ENCODE results near the gene ZMAT5.

The ZMAT5 gene

GRCh38 chr22:29726512-29727130, 40.2 kb downstream of the ZMAT5 start:
- no peak for DNase-seq

- no peak for DNase-seq
These were observed 40.7 kb downstream of the ZMAT5 start for GRCh38 chr22:29726106-29726505.

- DNase-seq: no peak
These were observed 42.0 kb downstream of the ZMAT5 start for GRCh38 chr22:29724843-29725242.

- DNase-seq: no peak
These were observed 43.0 kb downstream of the ZMAT5 start for GRCh38 chr22:29723766-29724165.

GRCh38 chr22:29722587-29722986, 44.2 kb downstream of the ZMAT5 start:
- no peak for DNase-seq

- no peak for DNase-seq
These were observed 44.7 kb downstream of the ZMAT5 start for GRCh38 chr22:29722151-29722550.

- DNase-seq: no peak
These were observed 45.9 kb downstream of the ZMAT5 start for GRCh38 chr22:29720811-29721323.

GRCh38 chr22:29719899-29720645, 46.7 kb downstream of the ZMAT5 start, which contains the start of gene CABP7:
CABP7 (plus strand) TSS chr22:29720003; CDS start chr22:29720425, 422 bp downstream.
- DNase-seq: no peak

GRCh38 chr22:29718949-29719898, 47.6 kb downstream of the ZMAT5 start:
- peak; percentile 43 for DNase-seq

- DNase-seq: no peak
These were observed 49.0 kb downstream of the ZMAT5 start for GRCh38 chr22:29717789-29718188.

- peak; percentile 88 for DNase-seq
These were observed 49.8 kb downstream of the ZMAT5 start for GRCh38 chr22:29716814-29717545.

- DNase-seq: peak; percentile 51
These were observed 51.1 kb downstream of the ZMAT5 start for GRCh38 chr22:29715705-29716104.

GRCh38 chr22:29715240-29715639, 51.6 kb downstream of the ZMAT5 start:
- peak; percentile 70 for DNase-seq

GRCh38 chr22:29713156-29713727, 53.6 kb downstream of the ZMAT5 start:
- no peak for DNase-seq

GRCh38 chr22:29712119-29712518, 54.7 kb downstream of the ZMAT5 start:
- no peak for DNase-seq

- DNase-seq: peak; percentile 38
These were observed 55.7 kb downstream of the ZMAT5 start for GRCh38 chr22:29710922-29711593.

- DNase-seq: no peak
These were observed 56.6 kb downstream of the ZMAT5 start for GRCh38 chr22:29710193-29710592.

- DNase-seq: no peak
These were observed 59.3 kb downstream of the ZMAT5 start for GRCh38 chr22:29707471-29707870.

- DNase-seq: peak; percentile 34
These were observed 59.8 kb downstream of the ZMAT5 start for GRCh38 chr22:29707010-29707409.

- peak; percentile 34 for DNase-seq
These were observed 60.3 kb downstream of the ZMAT5 start for GRCh38 chr22:29706486-29706885.

- no peak for DNase-seq
These were observed 61.2 kb downstream of the ZMAT5 start for GRCh38 chr22:29705651-29706050.
